Activated naive CD4-positive, alpha-beta T cell treated with anti-CD3 and anti-CD28 coated beads, Interleukin-2, amount 10 ng/mL, durations not matched to agents 7 days and 5 days (primary cell): Measurements from ENCODE around the gene ZDHHC4.
A peak's percentile ranks its signal among the peaks of the same experiment; 100 is the strongest.

ENCODE experiments used
- CTCF ChIA-PET: fragments of 350-600 bp; sonication (Branson Sonifier 250); formaldehyde crosslinking; loops from one replicate; lab custom pipeline; 2021; ENCODE audit warnings: antibody characterized with exemption; lab: Charles Lee
- DNase-seq: peaks from one replicate; pipeline ENCODE4 v3.0.0-alpha.2; 2020
- H3K27ac Mint-ChIP-seq: one replicate; pipeline ENCODE4 v1.8.0; 2021; ENCODE audit warnings: mild to moderate bottlenecking, moderate library complexity, mixed read lengths
- H3K27me3 Mint-ChIP-seq: one replicate; pipeline ENCODE4 v1.8.0; 2021; ENCODE audit warnings: mild to moderate bottlenecking, mixed read lengths
- H3K36me3 Mint-ChIP-seq: one replicate; pipeline ENCODE4 v1.8.0; 2021; ENCODE audit warnings: mixed read lengths
- H3K4me1 Mint-ChIP-seq: one replicate; pipeline ENCODE4 v1.8.0; 2021; ENCODE audit warnings: mixed read lengths
- H3K4me3 Mint-ChIP-seq: one replicate; pipeline ENCODE4 v1.8.0; 2021; ENCODE audit warnings: mild to moderate bottlenecking, moderate library complexity, mixed read lengths
- H3K9me3 Mint-ChIP-seq: one replicate; pipeline ENCODE4 v1.8.0; 2021; ENCODE audit warnings: mixed read lengths

The ZDHHC4 gene

DNA sequence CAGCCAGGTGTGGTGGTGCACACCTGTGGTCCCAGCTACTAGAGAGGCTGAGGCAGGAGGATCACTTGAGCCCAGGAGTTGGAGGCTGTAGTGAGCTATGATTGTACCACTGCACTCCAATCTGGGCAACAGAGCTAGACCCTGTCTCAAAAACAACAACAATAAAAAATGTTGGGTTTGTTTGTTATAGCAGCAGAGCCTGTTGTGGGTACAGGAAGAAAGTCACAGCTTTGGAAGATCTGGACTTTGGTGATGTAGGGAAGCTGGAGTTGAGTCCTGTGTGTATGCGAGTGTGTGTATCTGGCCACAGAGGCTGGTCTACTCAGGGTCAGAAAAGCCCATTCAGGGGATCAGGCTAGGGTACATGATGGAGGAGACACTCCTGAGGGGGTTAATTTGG, 29.9 kb upstream of the ZDHHC4 start:
- Mint-ChIP-seq H3K9me3 (no peaks in the 10 kb centered on the region), H3K27me3 (peaks cover 4% of the 10 kb centered on the region), H3K4me3 (no peak overlapping the region), H3K36me3 (no peaks in the 10 kb centered on the region), H3K27ac (no peak overlapping the region), H3K4me1 (peaks cover 9% of the 10 kb centered on the region)
- CTCF ChIA-PET, result interaction anchor here (0.6 to 2.0 kb wide), 3 partner anchors 12 to 62 kb away, joined by 4 to 6 read pairs (median 4); no protein-coding TSS in a partner anchor
- no peak for DNase-seq

DNA sequence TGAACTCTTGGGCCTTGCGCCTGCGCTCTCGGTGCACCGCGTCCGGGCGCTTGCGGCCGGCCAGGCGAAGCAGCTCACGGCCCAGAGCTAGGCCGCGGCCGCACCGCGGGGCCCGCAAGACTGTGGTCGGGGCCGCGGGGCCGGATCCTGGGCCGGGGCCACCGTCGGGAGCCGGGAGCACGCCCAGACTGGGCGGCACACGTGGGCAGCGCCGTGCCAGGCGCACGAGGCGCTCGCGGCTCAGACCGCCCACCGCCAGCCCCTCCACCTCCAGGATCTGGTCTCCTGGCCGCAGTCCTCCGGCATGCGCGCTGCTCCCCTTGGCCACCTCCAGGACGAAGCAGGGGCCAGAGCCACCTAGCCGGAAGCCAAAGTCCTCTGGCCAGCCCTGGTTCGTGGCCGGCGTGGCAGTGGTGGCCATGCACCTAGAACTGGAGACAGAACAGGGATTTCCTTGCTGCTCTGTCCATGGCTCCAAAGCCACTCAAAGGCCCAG, 26.2 kb upstream of the ZDHHC4 start, which contains the start of gene GRID2IP:
Gene GRID2IP (minus strand): TSS at position 446 of the 496 bp plus-strand sequence. CDS start 25 bp downstream, at position 421.
- CTCF ChIA-PET, result no interaction called here
- H3K4me1 Mint-ChIP-seq, result peaks cover 19% of the 10 kb centered on the region
- H3K27me3 Mint-ChIP-seq, result peaks cover 4% of the 10 kb centered on the region
- no peak within 1 kb of the TSS for H3K27ac Mint-ChIP-seq
- no peak within 1 kb of the TSS for H3K4me3 Mint-ChIP-seq
- no peak for DNase-seq
- no peaks in the 10 kb centered on the region for H3K9me3 Mint-ChIP-seq
- no peaks in the 10 kb centered on the region for H3K36me3 Mint-ChIP-seq

DNA sequence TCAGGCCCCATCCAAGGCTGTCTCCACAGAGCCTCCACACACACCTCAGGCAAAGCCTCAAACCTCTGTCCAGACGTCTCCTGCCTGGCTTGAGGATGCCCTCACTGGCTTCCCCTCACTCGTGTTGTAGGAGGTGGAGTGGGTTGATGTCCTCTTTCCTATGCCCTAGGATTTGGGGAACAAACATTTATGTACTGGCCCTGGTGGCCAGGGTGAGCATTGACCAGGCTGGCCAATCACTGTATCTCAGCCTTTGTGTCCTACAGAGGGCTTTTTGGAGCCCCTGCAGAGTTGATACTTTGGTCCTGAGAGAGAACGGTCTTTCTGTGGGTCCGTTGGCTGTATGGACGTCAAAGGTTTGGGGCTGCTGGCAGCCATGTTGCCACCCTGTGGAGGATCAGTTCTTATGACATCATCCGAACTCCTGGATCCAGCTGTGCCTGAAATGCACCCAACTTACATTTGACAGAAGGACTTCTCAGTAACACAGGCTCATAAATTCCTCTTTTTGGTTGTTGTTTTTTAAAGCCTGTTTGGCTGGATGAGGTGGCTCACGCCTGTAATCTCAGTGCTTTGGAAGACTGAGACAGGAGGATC, 23.7 kb upstream of the ZDHHC4 start:
- DNase-seq, result no peak
- Mint-ChIP-seq H3K9me3 (no peaks in the 10 kb centered on the region), H3K27me3 (no peaks in the 10 kb centered on the region), H3K27ac (peak overlapping the region; percentile 55), H3K36me3 (no peaks in the 10 kb centered on the region), H3K4me3 (no peak overlapping the region), H3K4me1 (peaks cover 17% of the 10 kb centered on the region)
- CTCF ChIA-PET, result interaction anchor here (1.2 to 2.9 kb wide), 3 partner anchors 20 to 48 kb away, joined by 3 to 10 read pairs (median 4); no protein-coding TSS in a partner anchor

DNA sequence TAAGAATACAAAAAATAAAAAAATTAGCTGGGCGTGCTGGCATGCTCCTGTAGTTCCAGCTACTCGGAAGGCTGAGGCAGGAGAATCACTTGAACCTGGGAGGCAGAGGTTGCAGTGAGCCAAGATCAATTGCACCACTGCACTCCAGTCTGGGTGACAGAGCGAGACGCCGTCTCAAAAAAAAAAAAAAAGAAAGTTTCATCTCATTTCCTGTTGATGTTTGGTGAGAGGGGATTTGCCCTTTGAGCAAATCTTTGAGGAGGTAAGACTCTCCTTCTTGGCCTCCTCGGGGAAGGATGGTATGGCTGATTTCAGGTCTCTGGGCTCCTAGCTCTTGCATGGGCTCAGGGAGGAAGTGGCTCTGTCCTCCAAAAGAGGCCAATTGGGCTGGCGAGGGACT, 22.4 kb upstream of the ZDHHC4 start:
- CTCF ChIA-PET, result interaction anchor here (0.6 to 2.9 kb wide), 3 partner anchors 18 to 49 kb away, joined by 3 to 10 read pairs (median 3); no protein-coding TSS in a partner anchor
- no peaks in the 10 kb centered on the region for H3K9me3 Mint-ChIP-seq
- peaks cover 17% of the 10 kb centered on the region for H3K4me1 Mint-ChIP-seq
- DNase-seq, result peak; percentile 29
- H3K4me3 Mint-ChIP-seq, result peak overlapping the region; percentile 35
- H3K27me3 Mint-ChIP-seq, result no peaks in the 10 kb centered on the region
- peak overlapping the region; percentile 95 for H3K27ac Mint-ChIP-seq
- H3K36me3 Mint-ChIP-seq, result no peaks in the 10 kb centered on the region

DNA sequence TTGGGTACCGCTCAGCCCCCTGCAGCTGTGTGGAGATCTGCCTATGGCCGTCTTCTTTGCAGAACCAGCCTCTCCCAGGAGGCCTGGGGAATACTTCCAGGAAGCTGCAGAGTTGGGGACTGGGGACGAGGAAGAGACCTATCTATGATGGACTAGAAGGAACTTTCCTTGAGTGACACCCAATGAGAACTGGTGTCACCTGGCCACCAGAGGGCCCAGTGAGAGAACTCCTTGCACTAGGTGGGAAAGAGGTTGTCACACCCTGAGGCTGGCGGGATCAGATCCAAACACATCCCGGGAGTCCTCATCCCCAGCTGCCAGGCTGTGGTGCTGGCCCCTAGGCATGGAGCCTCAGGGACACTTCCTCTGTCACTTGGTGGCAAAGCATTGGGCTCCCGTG, 21.1 kb upstream of the ZDHHC4 start:
- DNase-seq, result no peak
- no peaks in the 10 kb centered on the region for H3K9me3 Mint-ChIP-seq
- peaks cover 17% of the 10 kb centered on the region for H3K4me1 Mint-ChIP-seq
- no peak overlapping the region for H3K4me3 Mint-ChIP-seq
- CTCF ChIA-PET, result interaction anchor here (2.9 kb wide), 1 partner anchor 17 kb away, joined by 10 read pairs; no protein-coding TSS in a partner anchor
- H3K36me3 Mint-ChIP-seq, result no peaks in the 10 kb centered on the region
- H3K27ac Mint-ChIP-seq, result no peak overlapping the region
- H3K27me3 Mint-ChIP-seq, result no peaks in the 10 kb centered on the region

DNA sequence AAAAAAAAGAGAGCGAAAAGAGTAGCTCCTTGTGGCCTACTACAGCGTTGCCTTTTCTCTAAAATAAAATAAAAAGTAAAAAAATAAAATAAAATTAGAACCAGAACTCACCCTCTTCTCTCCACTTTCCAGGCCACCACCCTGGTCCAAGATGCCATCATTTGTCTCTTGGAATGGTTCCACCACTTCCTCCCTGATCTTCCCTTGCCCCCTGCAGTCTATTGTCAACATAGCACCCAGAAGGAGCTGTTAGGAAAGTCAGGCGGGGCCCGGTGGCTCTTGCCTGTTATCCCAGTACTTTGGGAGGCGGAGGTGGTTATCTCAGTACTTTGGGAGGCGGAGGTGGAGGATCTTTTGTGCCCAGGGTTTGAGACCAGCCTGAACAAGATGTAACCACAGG, 18.4 kb upstream of the ZDHHC4 start:
- Mint-ChIP-seq H3K36me3 (no peaks in the 10 kb centered on the region), H3K27me3 (no peaks in the 10 kb centered on the region), H3K4me1 (peaks cover 16% of the 10 kb centered on the region), H3K27ac (no peak overlapping the region), H3K4me3 (no peak overlapping the region), H3K9me3 (no peaks in the 10 kb centered on the region)
- DNase-seq, result peak; percentile 47
- CTCF ChIA-PET, result interaction anchor here (0.6 to 3.1 kb wide), 11 partner anchors 12 to 181 kb away, joined by 3 to 27 read pairs (median 5); partner anchors contain the start of gene ZDHHC4

DNA sequence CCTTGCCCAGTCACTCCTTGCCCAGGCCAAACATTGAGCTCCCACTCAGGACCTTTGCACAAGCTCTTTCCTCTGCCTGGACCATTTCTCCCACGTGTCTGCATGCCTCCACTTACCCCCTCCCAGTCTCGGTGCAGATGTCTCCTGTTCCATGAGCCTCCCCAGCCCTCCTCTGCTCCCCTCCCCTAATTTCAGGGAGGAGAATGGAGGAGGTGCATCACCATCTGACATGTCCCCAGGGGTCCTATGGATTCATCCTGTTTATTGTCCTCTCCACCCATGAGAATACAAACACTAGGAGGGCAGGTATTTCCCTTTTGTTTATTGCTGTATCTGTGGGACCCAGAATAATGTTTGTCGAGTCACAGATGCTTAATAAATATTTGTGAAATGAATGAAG, 17.4 kb upstream of the ZDHHC4 start:
- no peaks in the 10 kb centered on the region for H3K36me3 Mint-ChIP-seq
- no peak overlapping the region for H3K4me3 Mint-ChIP-seq
- no peak overlapping the region for H3K27ac Mint-ChIP-seq
- CTCF ChIA-PET, result interaction anchor here (1.1 to 3.1 kb wide), 5 partner anchors 15 to 44 kb away, joined by 3 to 27 read pairs (median 7); partner anchors contain the start of gene ZDHHC4
- H3K27me3 Mint-ChIP-seq, result peaks cover 3% of the 10 kb centered on the region
- H3K9me3 Mint-ChIP-seq, result no peaks in the 10 kb centered on the region
- peaks cover 14% of the 10 kb centered on the region for H3K4me1 Mint-ChIP-seq
- DNase-seq, result no peak

DNA sequence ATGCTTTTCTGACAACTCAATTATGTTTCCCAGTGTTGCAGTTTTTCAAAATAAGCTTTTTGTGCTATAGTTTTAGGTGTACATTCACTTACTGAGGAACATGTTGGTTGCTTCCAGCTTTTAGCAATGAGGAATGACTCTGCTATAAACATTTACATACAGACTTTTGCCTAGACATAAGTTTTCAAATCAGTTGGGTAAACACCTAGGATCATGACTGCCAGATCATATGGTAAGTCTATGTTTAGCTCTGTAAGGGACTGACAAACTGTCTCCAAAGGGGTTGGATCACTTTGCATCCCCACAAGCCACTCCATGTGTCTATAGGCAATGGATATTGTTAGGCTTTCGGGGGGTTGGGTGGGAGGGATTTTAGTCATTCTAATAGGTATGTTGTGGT, 15.1 kb upstream of the ZDHHC4 start:
- CTCF ChIA-PET, result interaction anchor here (0.9 to 2.3 kb wide), 3 partner anchors 12 to 47 kb away, joined by 3 to 9 read pairs (median 4); no protein-coding TSS in a partner anchor
- Mint-ChIP-seq H3K27ac (no peak overlapping the region), H3K9me3 (no peaks in the 10 kb centered on the region), H3K4me1 (peaks cover 10% of the 10 kb centered on the region), H3K36me3 (no peaks in the 10 kb centered on the region), H3K27me3 (peaks cover 4% of the 10 kb centered on the region), H3K4me3 (no peak overlapping the region)
- no peak for DNase-seq

DNA sequence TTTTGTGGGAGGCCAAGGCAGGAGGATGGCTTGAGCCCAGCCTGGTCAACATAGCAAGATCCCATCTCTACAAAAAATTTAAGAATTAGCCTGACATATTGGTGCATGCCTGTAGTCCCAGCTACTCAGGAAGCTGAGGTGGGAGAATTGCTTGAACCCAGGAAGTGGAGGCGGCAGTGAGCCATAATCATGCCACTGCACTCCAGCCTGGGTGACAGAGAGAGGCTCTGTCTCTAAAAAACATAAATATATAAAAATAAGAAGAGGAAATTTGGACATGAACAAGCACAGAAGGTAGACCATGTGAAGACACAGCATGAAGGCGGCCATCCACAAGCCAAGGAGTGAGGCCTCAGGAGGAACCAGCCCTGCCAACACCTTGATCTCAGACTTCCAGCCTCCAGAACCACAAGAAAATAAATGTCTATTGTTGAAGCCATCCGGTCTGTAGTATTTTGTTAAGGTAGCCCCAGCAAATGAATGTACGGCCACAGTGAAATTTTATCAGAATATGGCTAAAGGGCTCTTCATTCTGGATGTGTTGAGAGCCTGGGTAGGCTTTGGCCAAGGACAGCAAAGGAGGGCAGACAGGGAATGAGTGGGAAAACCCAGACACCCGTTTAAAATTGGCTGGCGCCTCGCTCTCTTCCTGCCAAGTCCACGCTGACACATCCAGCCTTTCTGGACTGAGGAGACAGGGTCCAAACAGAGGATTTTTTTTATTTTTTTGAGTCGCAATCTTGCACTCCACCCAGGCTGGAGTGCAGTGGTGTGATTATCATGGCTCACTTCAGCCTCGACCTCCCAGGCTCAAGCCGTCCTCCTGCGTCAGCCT, 13.1 kb upstream of the ZDHHC4 start:
- CTCF ChIA-PET, result no interaction called here

DNA sequence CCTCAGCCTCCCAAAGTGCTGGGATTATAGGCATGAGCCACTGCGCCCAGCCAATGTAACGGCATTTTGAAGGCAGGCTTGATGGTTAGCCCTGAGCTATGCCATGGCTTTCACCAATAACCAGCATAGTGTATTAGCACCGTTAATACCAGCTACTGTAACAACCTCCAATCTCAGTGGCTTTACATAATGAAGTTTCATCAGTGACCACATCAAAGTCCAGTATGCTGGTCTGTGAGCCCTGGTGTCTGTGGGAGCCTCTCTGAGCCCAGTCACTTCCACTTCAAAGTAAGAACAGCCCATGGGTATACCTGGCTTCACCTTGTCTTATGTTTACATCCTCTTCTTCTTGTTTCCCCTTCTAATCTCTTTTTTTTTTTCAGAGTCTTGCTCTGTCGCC, 11.6 kb upstream of the ZDHHC4 start:
- no peaks in the 10 kb centered on the region for H3K36me3 Mint-ChIP-seq
- peaks cover 16% of the 10 kb centered on the region for H3K27me3 Mint-ChIP-seq

More for the DNA sequence above, 13.1 kb upstream of the ZDHHC4 start:
- Mint-ChIP-seq H3K36me3 (no peaks in the 10 kb centered on the region), H3K27me3 (peaks cover 10% of the 10 kb centered on the region), H3K9me3 (no peaks in the 10 kb centered on the region), H3K4me1 (peaks cover 10% of the 10 kb centered on the region), H3K4me3 (no peak overlapping the region), H3K27ac (no peak overlapping the region)
- no peak for DNase-seq

DNA sequence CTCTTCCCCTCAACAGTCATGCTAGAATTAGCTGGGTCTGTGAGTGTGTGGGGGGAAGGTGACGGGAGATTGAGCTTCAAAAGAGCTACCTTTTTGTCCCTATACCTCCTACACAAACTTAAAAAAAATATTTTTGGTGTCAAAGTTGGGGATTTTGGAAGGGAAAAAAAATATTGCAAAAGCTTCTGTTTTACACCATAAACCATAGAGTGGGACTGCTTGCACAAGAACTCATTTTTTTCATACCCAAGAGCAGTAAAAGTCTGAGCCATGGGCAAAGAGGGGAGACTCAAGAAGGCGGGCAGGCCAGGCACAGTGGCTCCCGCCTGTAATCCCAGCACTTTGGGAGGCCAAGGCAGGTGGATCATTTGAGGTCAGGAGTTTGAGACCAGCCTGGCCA, 9.4 kb upstream of the ZDHHC4 start:
- H3K4me3 Mint-ChIP-seq, result no peak overlapping the region
- H3K27ac Mint-ChIP-seq, result no peak overlapping the region
- DNase-seq, result no peak
- no peaks in the 10 kb centered on the region for H3K36me3 Mint-ChIP-seq
- peaks cover 25% of the 10 kb centered on the region for H3K27me3 Mint-ChIP-seq
- H3K9me3 Mint-ChIP-seq, result no peaks in the 10 kb centered on the region
- H3K4me1 Mint-ChIP-seq, result peaks cover 10% of the 10 kb centered on the region
- CTCF ChIA-PET, result no interaction called here

More for the DNA sequence above, 11.6 kb upstream of the ZDHHC4 start:
- CTCF ChIA-PET, result interaction anchor here (0.9 kb wide), 1 partner anchor 9 kb away, joined by 3 read pairs; no protein-coding TSS in a partner anchor
- Mint-ChIP-seq H3K27ac (no peak overlapping the region), H3K4me1 (peaks cover 10% of the 10 kb centered on the region), H3K4me3 (no peak overlapping the region), H3K9me3 (no peaks in the 10 kb centered on the region)
- no peak for DNase-seq

DNA sequence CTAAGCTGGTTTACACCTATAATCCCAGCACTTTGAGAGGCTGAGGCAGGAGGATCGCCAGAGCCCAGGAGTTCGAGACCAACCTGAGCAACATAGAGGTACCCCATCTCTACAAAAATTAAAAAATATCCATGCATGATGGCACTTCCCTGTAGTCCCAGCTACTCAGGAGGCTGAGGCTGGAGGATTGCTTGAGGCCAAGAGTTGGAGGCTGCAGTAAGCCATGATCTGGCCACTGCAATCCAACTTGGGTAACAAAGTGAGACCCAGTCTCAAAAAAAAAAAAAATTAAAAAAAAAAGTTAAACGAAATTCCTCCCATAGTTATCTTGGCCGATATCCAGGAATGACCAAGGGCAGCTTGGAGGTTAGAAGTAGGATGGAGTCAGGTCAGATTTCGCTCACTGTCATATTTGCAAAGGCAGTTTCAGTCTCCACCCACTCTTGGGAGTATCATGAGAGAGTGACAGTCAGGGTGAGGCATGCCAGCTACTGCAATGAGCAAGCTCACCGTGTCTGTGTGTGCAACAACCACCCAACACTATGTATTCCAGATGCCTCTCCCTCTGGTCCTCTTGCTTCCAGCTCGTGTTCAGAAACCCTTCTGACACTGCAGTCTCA, 6.0 kb upstream of the ZDHHC4 start:
- no peak for DNase-seq
- CTCF ChIA-PET, result no interaction called here
- H3K9me3 Mint-ChIP-seq, result no peaks in the 10 kb centered on the region
- H3K27me3 Mint-ChIP-seq, result peaks cover 28% of the 10 kb centered on the region
- no peaks in the 10 kb centered on the region for H3K36me3 Mint-ChIP-seq
- H3K4me3 Mint-ChIP-seq, result no peak overlapping the region
- H3K4me1 Mint-ChIP-seq, result peaks cover 6% of the 10 kb centered on the region
- no peak overlapping the region for H3K27ac Mint-ChIP-seq

DNA sequence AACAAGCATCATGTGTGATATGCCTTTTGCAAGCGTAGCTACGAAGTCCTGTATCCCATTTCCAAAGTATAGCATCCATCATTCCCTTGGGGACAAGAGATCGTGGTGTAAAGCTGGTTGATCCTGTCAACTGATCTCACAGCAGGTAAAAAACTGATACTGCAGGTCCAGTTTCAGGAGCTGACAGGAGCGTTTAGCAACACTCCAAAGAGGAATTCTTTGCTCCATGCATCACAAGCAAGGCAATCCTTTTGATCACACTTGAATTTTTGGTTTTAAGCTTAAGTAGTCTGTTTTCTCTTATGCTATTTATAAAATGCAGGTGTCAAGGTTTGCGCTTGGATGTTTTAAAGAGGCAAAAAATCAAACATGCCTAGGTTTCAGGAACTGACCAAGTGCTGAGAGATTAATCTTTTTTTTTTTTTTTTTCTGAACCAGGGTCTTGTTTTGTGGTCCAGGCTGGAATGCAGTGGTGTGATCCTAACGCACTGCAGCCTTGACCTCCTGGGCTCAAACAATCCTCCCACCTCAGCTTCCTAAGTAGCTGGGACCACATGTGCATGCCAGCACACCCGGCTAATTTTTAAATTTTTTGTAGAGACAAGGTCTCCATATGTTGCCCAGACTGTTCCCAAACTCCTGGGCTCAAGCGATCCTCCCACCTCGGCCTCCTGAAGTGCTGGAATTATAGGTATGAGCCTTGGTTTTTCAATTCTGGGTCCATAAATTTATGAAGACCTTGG, 1.8 kb upstream of the ZDHHC4 start:
- Mint-ChIP-seq H3K9me3 (no peaks in the 10 kb centered on the region), H3K27ac (no peak overlapping the region), H3K4me3 (peak overlapping the region; percentile 43), H3K4me1 (peaks cover 30% of the 10 kb centered on the region), H3K36me3 (peaks cover 9% of the 10 kb centered on the region), H3K27me3 (peaks cover 15% of the 10 kb centered on the region)
- DNase-seq, result no peak
- CTCF ChIA-PET, result interaction anchor here (0.6 to 2.8 kb wide), 11 partner anchors 9 to 741 kb away, joined by 3 to 19 read pairs (median 4); partner anchors contain the start of gene INTS15
